Myocyte (in vitro differentiated cells): ENCODE results near the gene MAPK14. TPM values are rescaled to one million over a fixed set of nuclear protein-coding genes. Genes with fewer than 3 reads are reported as not detected.
A peak's percentile ranks its signal among the peaks of the same experiment; 100 is the strongest.

Experiments used
- DNase-seq: peaks from one replicate; pipeline ENCODE4 v3.0.0-alpha.2; 2012; ENCODE audit warnings: low read depth
- total RNA-seq: library from RNA; depleted of rRNA; stranded (reverse); fragments of >200 nt; gene quantifications from 2 replicates; pipeline ENCODE4 v1.2.3, GENCODE V29; 2014

MAPK14 gene
- total RNA-seq, 1 donor from 2014 or later: 55.7 TPM

DNA sequence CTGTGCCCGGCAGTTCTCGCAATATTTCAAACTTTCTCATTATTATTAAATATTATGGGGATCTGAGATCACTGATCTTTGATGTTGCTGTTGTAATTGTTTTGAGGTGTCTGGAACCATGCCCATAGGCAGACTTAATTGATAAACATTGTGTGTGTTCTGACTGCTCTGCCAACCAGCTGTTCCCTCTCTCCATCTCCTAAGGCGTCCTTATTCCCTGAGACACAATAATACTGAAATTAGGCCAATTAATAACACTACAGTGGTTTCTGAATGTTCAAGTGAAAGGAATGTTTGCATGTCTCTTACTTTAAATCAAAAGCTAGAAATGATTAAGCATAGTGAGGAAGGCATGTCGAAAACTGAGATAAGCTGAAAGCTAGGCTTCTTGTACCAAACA lies 7.6 kb downstream of the MAPK14 start:
- DNase-seq: no peak

- DNase-seq: no peak
Measured at GRCh38 chr6:36038120-36038876, 10.7 kb downstream of the MAPK14 start.

DNA sequence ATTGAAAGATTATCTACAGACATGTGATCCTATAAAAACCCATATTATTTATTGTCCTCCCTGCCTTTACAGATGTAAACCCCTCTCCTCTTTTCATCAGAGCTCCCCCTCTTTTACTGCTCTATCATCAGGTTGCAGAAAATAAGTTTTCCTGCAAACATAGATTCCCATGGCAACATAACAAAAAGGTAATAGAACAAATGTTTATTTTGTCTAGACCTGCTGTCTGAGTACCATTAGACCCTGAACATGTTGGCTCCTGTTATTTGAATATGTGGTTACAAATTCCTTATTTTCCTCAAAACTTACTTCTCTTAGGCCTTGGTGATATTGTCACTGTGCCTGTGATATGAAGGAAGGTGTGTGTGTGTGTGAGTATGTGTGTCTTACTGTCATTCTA lies 11.5 kb downstream of the MAPK14 start:
- DNase-seq: no peak

DNA sequence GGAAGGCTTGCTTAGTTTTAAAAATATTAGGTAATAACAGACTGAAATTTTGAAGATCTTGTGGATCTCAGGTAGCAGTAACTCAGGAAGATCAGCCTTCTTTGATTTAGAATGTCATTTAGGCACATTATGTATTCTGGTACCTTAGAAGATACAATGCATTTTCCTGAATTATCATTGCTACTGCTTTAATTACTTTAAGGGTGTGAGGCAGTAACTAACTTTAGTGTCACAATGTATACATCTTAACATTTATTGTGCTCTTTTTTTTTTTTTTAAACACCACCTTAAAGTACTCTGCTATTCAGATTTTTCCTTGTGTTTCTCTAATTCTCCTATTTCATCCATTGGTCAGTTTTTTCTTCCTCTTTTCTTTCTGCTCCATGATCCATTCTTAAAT lies 13.3 kb downstream of the MAPK14 start:
- DNase-seq: no peak

DNA sequence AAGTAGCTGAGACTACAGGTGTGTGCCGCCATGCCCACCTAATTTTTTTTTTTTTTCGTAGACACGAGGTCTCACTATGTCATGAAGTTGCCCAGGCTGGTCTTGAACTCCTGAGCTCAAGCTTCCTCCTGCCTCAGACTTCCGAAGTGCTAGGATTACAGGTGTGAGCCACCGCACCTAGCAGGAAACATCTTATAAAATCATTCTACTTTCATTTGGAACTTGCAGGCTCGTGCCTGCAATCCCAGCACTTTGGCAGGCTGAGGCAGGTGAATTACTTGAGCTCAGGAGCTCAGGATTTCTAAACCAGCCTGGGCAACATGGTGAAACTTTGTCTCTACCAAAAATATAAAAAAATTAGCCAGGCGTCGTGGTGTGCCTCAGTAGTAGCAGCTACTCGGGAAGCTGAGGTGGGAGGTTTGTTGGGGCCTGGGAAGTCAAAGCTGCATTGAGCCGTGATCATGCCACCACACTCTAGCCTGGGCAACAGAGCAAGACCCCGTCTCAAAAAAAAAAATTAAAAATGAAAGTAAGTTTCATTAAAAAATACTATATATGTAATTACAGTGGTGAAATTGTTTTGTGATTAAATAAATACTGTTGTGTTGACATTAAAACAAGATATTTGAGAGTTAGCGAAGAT lies 15.1 kb downstream of the MAPK14 start:
- DNase-seq: no peak

GRCh38 chr6:36049582-36049981 lies 22.0 kb downstream of the MAPK14 start:
- DNase-seq: no peak

DNA sequence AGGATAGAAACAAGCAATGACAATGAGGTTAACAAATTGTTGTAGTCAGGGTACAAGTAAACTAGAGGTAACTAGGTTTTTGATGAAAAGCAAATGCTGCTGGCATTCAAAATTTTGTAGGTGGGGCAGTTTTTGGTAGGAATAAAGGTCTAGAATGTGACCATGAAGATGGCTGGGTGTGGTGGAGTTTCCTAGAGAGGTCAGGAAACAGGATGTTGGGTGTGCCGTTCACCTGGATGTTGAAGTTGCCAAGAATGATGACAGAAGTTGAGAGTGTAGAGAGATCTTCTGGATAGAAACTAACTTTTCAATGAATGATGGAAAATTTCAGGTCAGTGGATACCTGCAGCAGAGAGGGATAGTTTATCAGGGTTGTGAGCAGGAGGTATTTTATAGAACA lies 22.7 kb downstream of the MAPK14 start:
- no peak for DNase-seq

DNA sequence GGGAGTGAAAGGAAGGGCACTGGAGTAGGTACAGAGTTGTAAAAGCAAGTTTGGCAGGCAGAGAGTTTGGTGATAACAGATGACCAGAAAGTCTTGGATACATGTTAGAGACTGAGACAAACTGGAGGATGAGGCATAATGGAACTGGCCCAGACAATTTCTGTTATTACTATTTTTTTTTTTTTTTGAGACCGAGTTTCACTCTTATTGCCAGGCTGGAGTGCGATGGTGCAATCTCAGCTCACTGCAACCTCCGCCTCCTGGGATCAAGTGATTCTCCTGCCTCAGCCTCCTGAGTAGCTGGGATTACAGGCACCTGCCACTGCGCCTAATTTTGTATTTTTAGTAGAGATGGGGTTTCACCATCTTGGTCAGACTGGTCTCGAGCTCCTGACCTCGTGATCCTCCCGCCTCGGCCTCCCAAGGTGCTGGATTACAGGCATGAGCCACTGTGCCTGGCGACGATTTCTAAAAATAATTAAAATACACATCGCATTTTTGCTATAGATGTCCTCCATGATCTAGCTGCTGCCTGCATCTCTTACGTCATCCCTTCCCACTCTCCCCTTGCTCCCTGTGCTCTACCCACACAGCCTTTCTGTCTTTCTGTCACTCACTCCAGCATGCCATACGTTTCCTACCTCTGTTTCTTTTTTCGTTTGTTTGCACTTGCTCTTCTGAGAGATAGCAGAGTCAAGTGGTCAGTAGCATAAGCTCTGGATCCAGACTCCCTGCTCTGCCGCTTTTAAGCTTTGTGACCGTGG lies 23.5 kb downstream of the MAPK14 start:
- no peak for DNase-seq

DNA sequence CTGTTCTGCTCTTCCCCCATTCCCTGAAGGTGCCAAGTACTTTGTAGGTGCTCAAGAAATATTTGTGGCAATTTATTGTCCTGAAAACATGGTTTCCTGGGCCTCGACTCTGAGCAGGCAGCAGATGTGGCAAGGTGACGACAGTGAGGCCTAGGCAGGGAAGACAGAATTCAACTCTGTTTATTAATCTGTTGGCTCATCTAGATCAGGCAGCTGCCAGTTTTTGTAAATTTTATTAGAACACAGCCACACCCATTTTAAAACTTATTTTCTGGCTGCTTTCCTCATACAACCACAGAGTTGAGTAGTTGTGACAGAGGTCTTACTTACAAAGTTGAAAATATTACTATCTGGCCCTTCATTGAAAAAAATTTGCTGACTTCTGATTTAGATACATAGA lies 24.5 kb downstream of the MAPK14 start:
- peak; percentile 54 for DNase-seq

GRCh38 chr6:36053878-36054277 lies 26.3 kb downstream of the MAPK14 start:
- DNase-seq: no peak

GRCh38 chr6:36054415-36054814 lies 26.8 kb downstream of the MAPK14 start:
- DNase-seq: no peak

DNA sequence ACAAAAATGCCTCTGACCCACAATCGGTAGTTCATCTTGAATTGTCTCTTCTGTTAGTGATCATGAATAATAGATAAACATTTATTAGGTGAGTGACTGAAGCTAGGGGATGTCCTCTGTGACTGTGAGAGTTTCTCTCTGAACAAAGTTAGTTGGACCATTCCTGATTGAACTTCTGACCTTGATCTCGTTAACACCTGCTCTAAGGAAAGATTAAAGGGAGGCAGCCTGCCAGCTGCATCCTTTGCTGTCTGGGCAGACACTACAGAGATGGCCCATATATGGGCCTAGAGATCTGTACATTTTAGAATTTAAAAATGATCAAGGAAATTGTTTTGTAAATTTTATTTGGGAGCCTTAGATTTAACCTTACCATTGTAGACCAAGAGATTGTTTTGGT lies 27.3 kb downstream of the MAPK14 start:
- no peak for DNase-seq

GRCh38 chr6:36056178-36056577 lies 28.6 kb downstream of the MAPK14 start:
- no peak for DNase-seq

GRCh38 chr6:36061236-36061635 lies 33.6 kb downstream of the MAPK14 start:
- no peak for DNase-seq

DNA sequence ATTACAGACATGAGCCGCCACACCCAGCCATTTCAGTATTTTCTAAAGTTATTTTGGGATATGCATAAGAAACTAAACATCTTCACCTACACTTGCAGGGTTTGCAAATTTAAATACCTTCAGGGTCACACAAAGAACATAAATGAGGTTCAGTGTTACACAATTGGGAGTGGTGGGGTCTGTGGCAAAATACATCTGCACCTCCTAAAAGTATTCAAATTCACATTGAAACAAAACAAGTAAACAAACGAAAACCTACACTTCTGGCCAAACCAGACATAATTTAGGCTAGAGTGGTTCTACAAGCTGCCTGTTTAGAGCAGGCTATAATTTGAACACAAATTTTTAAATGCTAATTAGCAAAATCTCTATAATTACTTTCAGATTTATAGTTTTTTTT lies 34.6 kb downstream of the MAPK14 start:
- DNase-seq: no peak

- DNase-seq: no peak
Measured at GRCh38 chr6:36063318-36064060, 35.9 kb downstream of the MAPK14 start.

DNA sequence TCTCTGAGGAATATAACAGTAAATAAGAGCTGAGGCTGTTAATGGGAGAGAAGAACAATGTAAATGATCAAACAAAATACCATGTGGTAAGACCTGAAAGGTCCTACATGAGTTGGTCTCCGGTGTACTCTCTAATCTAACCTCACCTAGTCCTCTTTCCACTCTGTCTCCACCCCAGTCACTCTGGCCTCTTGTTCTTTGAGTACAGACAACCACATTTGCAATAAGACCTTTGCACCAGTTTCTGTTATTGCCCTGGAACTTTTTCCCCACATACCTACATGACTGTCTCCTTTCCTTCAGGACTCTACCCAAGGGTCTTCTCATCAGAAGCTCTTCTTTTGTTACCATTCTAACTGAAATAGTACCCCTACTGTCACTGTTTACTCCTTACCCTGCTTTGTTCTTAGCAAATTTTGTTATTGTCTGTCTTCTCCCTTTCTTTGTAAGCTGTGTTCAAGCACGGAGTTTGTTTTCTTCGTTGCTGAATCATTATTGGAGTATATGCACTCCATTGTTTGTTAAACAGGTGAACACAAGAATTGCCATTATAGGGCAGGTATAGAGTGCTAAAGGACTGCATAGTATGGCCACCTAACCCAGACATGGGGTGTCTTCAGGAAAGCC lies 37.3 kb downstream of the MAPK14 start:
- DNase-seq: no peak

DNA sequence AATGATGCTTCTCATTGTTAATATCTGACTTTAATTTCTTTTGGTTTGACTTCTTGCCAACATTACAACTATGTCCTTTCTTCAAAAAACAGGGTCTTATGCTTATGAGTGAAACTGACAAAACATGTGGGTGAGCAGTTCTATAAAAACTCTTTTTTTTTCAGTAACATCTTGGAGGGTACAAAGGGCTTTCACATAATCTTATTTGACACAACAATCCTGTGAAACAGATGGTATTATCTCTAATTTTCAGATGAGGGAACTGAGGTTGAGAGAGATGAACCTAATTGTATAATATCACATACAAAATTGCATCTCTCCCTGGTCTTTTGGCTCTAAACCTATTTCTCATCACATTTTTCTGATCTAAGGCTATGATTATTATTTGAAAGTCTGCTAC lies 38.3 kb downstream of the MAPK14 start:
- no peak for DNase-seq

GRCh38 chr6:36066817-36067216 lies 39.2 kb downstream of the MAPK14 start:
- DNase-seq: no peak

DNA sequence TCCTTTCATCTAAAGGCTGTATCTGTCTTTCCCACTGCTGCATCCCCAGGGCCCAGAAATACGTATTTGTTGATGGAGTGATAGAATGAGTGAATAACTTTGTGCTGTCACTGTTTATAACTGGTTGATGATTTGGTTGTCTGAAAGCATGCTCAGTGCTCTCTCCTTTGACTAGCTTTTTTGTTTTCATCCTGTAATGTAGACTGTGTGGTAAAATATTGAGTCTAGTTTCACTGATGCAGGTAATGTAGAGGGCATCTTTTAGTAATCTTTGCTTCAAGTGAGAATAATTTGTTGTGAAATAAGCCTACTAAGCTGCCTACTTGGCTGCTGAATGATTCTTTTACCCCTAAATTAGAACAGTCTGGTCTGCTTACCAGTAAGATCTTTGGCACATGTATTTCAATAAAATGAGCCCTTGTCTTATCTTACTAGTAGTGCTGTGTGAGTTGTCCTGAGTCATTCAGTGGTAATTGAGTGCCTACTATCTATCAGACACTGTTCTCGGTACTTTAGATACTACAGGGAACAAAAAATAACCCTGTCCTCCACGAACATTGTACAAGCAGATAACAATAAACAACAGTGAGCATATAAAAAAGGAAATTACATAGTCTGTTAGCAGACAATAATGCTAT lies 39.9 kb downstream of the MAPK14 start:
- DNase-seq: no peak

DNA sequence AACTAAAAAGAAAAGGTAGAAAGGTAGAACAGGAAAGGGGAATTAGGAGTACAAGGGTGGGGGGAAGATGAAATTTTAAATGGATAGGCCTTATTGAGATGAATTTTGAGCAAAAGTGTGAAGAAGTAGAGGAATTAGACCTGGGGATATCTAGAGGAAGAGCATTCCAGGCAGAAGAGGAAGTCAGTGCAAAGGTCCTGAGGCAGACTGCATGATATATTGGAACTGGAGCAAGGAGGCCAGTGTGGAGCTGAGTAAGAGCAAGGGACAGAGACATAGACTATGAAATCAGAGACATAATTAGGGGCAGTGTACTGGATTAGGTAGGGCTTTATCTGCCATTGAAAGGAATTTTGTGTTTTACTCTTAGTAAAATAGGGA lies 40.4 kb downstream of the MAPK14 start:
- DNase-seq: no peak
